ENCODE results near the gene CYB5R4.

CYB5R4 gene

GRCh38 chr6:83854766-83855165 lies 4.7 kb upstream of the CYB5R4 start:
- Histone ChIP-seq H3K27ac (ENCODE audit: low read depth, low read length) (no peak overlapping the region), H3K27me3 (ENCODE audit: control insufficient read depth, low read length) (peaks cover 2% of the 10 kb centered on the region), H3K4me1 (ENCODE audit: control insufficient read depth, low read length) (peaks cover 7% of the 10 kb centered on the region), H3K4me2 (ENCODE audit: low read length) (no peak overlapping the region), H3K79me2 (ENCODE audit: control insufficient read depth, low read length) (peaks cover 2% of the 10 kb centered on the region), H3K9me3 (ENCODE audit: control insufficient read depth, insufficient read depth, low read length) (peaks cover 4% of the 10 kb centered on the region; the same call in 1 of the 2 replicates), H3F3A (ENCODE audit: control insufficient read depth, insufficient read depth) (no peaks in the 10 kb centered on the region), H3K9me2 (replicated peaks; ENCODE audit: control insufficient read depth, low read length) (no peaks in the 10 kb centered on the region), H4K20me1 (ENCODE audit: control insufficient read depth, insufficient read depth, low read depth, low read length) (no peaks in the 10 kb centered on the region), H3K4me3 (ENCODE audit: low read length) (no peak overlapping the region), H3K36me3 (ENCODE audit: control insufficient read depth, low read length) (peaks cover under 1% of the 10 kb centered on the region; the same call in 1 of the 2 replicates)
- TF ChIP-seq EZH2phosphoT487 (IDR thresholded peaks at IDR 0.05; ENCODE audit: borderline replicate concordance, low read length), result no peak
- TF ChIP-seq, protein P1, sequence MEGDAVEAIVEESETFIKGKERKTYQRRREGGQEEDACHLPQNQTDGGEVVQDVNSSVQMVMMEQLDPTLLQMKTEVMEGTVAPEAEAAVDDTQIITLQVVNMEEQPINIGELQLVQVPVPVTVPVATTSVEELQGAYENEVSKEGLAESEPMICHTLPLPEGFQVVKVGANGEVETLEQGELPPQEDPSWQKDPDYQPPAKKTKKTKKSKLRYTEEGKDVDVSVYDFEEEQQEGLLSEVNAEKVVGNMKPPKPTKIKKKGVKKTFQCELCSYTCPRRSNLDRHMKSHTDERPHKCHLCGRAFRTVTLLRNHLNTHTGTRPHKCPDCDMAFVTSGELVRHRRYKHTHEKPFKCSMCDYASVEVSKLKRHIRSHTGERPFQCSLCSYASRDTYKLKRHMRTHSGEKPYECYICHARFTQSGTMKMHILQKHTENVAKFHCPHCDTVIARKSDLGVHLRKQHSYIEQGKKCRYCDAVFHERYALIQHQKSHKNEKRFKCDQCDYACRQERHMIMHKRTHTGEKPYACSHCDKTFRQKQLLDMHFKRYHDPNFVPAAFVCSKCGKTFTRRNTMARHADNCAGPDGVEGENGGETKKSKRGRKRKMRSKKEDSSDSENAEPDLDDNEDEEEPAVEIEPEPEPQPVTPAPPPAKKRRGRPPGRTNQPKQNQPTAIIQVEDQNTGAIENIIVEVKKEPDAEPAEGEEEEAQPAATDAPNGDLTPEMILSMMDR (IDR thresholded peaks at IDR 0.05; ENCODE audit: low read depth, low read length, poor library complexity, severe bottlenecking), result no peak

DNA sequence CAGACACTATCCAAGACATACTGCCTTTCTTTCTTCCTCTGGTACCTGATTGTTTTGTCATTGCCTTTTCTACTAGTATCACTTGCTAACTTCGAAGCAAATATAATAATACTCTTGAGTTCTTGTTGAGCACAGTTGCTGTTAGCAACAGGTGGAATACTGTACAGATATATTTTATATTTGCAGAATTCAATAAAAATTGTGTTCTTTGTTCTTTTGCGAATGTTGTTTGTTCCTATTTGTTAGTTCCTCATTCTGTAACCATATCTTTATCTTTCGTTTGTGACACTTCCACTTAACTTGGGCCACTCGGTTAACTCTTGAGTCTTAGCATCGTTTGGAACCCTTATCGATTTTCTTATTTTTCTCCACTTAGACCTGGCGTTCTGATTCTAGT lies 868 bp downstream of the CYB5R4 start:
- Histone ChIP-seq H3K4me1 (ENCODE audit: control insufficient read depth, low read length) (peaks cover 26% of the 10 kb centered on the region), H3K36me3 (ENCODE audit: control insufficient read depth, low read length) (peaks cover 29% of the 10 kb centered on the region), H3K27ac (ENCODE audit: low read depth, low read length) (no peak overlapping the region), H4K20me1 (ENCODE audit: control insufficient read depth, insufficient read depth, low read depth, low read length) (no peaks in the 10 kb centered on the region), H3K27me3 (ENCODE audit: control insufficient read depth, low read length) (no peaks in the 10 kb centered on the region; the same call in 1 of the 2 replicates), H3K9me2 (replicated peaks; ENCODE audit: control insufficient read depth, low read length) (no peaks in the 10 kb centered on the region), H3F3A (ENCODE audit: control insufficient read depth, insufficient read depth) (no peaks in the 10 kb centered on the region), H3K79me2 (ENCODE audit: control insufficient read depth, low read length) (peaks cover 53% of the 10 kb centered on the region), H3K9me3 (ENCODE audit: control insufficient read depth, insufficient read depth, low read length) (0 out of 2 replicates have a peak, but pooled peaks cover 2% of the 10 kb centered on the region), H3K4me3 (ENCODE audit: low read length) (peak overlapping the region; percentile 87), H3K4me2 (ENCODE audit: low read length) (peak overlapping the region; percentile 70)
- TF ChIP-seq, protein P1 (IDR thresholded peaks at IDR 0.05; ENCODE audit: low read depth, low read length, poor library complexity, severe bottlenecking), result no peak
- no peak for TF ChIP-seq EZH2phosphoT487 (IDR thresholded peaks at IDR 0.05; ENCODE audit: borderline replicate concordance, low read length)

DNA sequence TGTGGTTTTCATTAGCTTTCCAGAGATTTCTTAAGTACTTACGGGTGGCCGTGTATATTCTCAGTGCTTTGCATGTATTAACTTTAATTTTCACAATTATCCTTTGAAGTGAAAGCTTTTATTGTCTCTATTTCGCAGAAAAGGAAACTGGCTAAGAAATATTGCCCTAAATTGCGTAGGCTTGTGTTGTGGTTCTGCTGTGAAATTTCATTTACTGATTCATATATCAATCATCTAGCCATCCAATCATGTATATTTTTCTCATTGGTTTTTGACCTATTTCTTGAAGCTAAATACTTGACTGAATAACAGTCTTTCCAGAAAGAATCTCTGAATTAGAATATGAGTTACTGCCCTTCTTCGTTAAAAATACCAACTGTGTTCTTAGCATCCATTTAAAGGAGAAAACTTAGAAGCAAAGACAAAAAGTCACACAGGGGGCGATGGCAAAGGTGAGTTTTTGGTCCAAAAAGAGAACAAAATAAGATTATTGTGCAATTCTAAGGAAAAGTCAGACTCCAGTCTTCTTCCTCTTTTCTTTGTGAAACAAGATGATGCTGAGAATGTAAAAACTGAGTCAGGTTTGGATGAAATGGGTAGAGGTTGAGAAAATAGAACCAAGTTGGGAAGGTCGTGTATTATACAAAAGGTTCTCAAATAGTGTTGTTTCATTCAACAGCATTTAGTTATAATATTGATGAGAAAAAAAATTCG lies 1.4 kb downstream of the CYB5R4 start:
- peak overlapping the region; percentile 87 for H3K4me3 ChIP-seq (ENCODE audit: low read length)
- peaks cover 6% of the 10 kb centered on the region; the same call in 1 of the 2 replicates for H3K9me3 ChIP-seq (ENCODE audit: control insufficient read depth, insufficient read depth, low read length)

More for the DNA sequence above, 1.4 kb downstream of the CYB5R4 start:
- Histone ChIP-seq H4K20me1 (ENCODE audit: control insufficient read depth, insufficient read depth, low read depth, low read length) (no peaks in the 10 kb centered on the region), H3K36me3 (ENCODE audit: control insufficient read depth, low read length) (peaks cover 35% of the 10 kb centered on the region), H3F3A (ENCODE audit: control insufficient read depth, insufficient read depth) (no peaks in the 10 kb centered on the region), H3K27me3 (ENCODE audit: control insufficient read depth, low read length) (no peaks in the 10 kb centered on the region; the same call in 1 of the 2 replicates), H3K27ac (ENCODE audit: low read depth, low read length) (no peak overlapping the region), H3K4me2 (ENCODE audit: low read length) (peak overlapping the region; percentile 70), H3K79me2 (ENCODE audit: control insufficient read depth, low read length) (peaks cover 58% of the 10 kb centered on the region), H3K9me2 (replicated peaks; ENCODE audit: control insufficient read depth, low read length) (no peaks in the 10 kb centered on the region), H3K4me1 (ENCODE audit: control insufficient read depth, low read length) (peaks cover 26% of the 10 kb centered on the region)
- no peak for TF ChIP-seq EZH2phosphoT487 (IDR thresholded peaks at IDR 0.05; ENCODE audit: borderline replicate concordance, low read length)
- TF ChIP-seq, protein P1 (IDR thresholded peaks at IDR 0.05; ENCODE audit: low read depth, low read length, poor library complexity, severe bottlenecking), result no peak

All from DOHH2 (cell line).